GM23338 (cell line): ENCODE measurements around the gene KCNIP1. TPM values are rescaled to one million over a fixed set of nuclear protein-coding genes. Genes with fewer than 3 reads are reported as not detected.

Experiments
- ATAC-seq: fragments of 200-7000 bp; cut with Tn5 transposase; 3 replicates; pipeline ENCODE4 v1.9.1; 2020
- DNase-seq: peaks from one replicate; pipeline ENCODE4 v3.0.0-alpha.2; 2015; ENCODE audit warnings: low spot score
- H2AFZ ChIP-seq: fragments of 200-600 bp; sonication (generic); 2 replicates; pipeline ENCODE4 v1.8.0; 2016; ENCODE audit warnings: antibody characterized with exemption, mild to moderate bottlenecking, moderate library complexity
- H3F3A ChIP-seq: fragments of 200-600 bp; sonication (generic); replicated peaks from 2 replicates; pipeline ENCODE4 v1.8.0; 2017; ENCODE audit warnings: antibody characterized with exemption, mixed run types, low read depth
- H3K27ac ChIP-seq: fragments of 200-600 bp; sonication (generic); 2 replicates; pipeline ENCODE4 v1.6.1; 2016; ENCODE audit warnings: low read depth
- H3K27me3 ChIP-seq: fragments of 200-600 bp; sonication (generic); 2 replicates; pipeline ENCODE4 v1.8.0; 2016; ENCODE audit warnings: mild to moderate bottlenecking, mixed run types, moderate library complexity; ENCODE audit not compliant: insufficient read depth
- H3K36me3 ChIP-seq: fragments of 200-600 bp; sonication (generic); 2 replicates; pipeline ENCODE4 v1.8.0; 2016; ENCODE audit warnings: mild to moderate bottlenecking; ENCODE audit not compliant: insufficient read depth
- H3K4me1 ChIP-seq: fragments of 200-600 bp; sonication (generic); 2 replicates; pipeline ENCODE4 v1.8.0; 2016; ENCODE audit warnings: mild to moderate bottlenecking, moderate library complexity; ENCODE audit not compliant: insufficient read depth
- H3K4me2 ChIP-seq: fragments of 200-600 bp; sonication (generic); 2 replicates; pipeline ENCODE4 v1.7.1; 2017; ENCODE audit warnings: mixed run types
- H3K4me3 ChIP-seq: fragments of 200-600 bp; sonication (generic); 2 replicates; pipeline ENCODE4 v1.6.1; 2016; ENCODE audit warnings: mixed run types
- H3K79me2 ChIP-seq: fragments of 200-600 bp; sonication (generic); replicated peaks from 2 replicates; pipeline ENCODE4 v1.8.0; 2017; ENCODE audit warnings: mild to moderate bottlenecking; ENCODE audit not compliant: insufficient read depth
- H3K9me2 ChIP-seq: fragments of 200-600 bp; sonication (generic); 2 replicates; pipeline ENCODE4 v1.8.0; 2017; ENCODE audit not compliant: insufficient read depth
- H4K20me1 ChIP-seq: fragments of 200-600 bp; sonication (generic); replicated peaks from 2 replicates; pipeline ENCODE4 v1.8.0; 2017; ENCODE audit warnings: mild to moderate bottlenecking; ENCODE audit not compliant: insufficient read depth
- H3K27ac Mint-ChIP-seq: 2 replicates; pipeline ENCODE4 v1.8.0; 2020; ENCODE audit warnings: inconsistent platforms, mild to moderate bottlenecking, moderate library complexity, mixed read lengths
- H3K27me3 Mint-ChIP-seq: 3 replicates; pipeline ENCODE4 v1.8.0; 2022; ENCODE audit warnings: low read depth, mild to moderate bottlenecking, moderate library complexity, mixed read lengths, inconsistent platforms; ENCODE audit not compliant: insufficient read depth, poor library complexity
- H3K36me3 Mint-ChIP-seq: 3 replicates; pipeline ENCODE4 v1.8.0; 2021; ENCODE audit warnings: low read depth, mild to moderate bottlenecking, inconsistent platforms, moderate library complexity, mixed read lengths
- H3K4me1 Mint-ChIP-seq: 3 replicates; pipeline ENCODE4 v1.8.0; 2020; ENCODE audit warnings: mild to moderate bottlenecking, inconsistent platforms, mixed read lengths
- H3K4me3 Mint-ChIP-seq: 3 replicates; pipeline ENCODE4 v1.8.0; 2021; ENCODE audit warnings: moderate library complexity, mild to moderate bottlenecking, inconsistent platforms, mixed read lengths
- H3K9me3 Mint-ChIP-seq: 3 replicates; pipeline ENCODE4 v1.8.0; 2020; ENCODE audit warnings: moderate library complexity, mild to moderate bottlenecking, inconsistent platforms, mixed read lengths
- CREB1 ChIP-seq: fragments of 250-450 bp; sonication (Bioruptor Pico); IDR thresholded peaks from 2 replicates; pipeline ENCODE4 v1.5.0; 2020; ENCODE audit warnings: low read depth, mild to moderate bottlenecking, moderate library complexity
- CTCF ChIP-seq, 2 experiments: fragments of 200-600 bp in 1 of 2; sonication (generic) in 1 of 2; conservative IDR thresholded peaks; 2 replicates each; pipeline versions ENCODE4 v1.5.1 to v1.6.1; 2016 to 2017; ENCODE audit warnings: antibody characterized with exemption in 2 of 2, low read depth in 2 of 2, mild to moderate bottlenecking in 2 of 2, moderate library complexity in 1 of 2
- ETS1 ChIP-seq: IDR thresholded peaks from 2 replicates; pipeline ENCODE4 v1.6.1; 2016; ENCODE audit warnings: antibody characterized with exemption
- JUNB ChIP-seq: IDR thresholded peaks from one replicate; pipeline ENCODE4 v1.6.1; 2016; ENCODE audit warnings: antibody characterized with exemption; ENCODE audit not compliant: unreplicated experiment
- NANOG ChIP-seq: IDR thresholded peaks from 2 replicates; pipeline ENCODE4 v1.6.1; 2016; ENCODE audit warnings: antibody characterized with exemption, borderline replicate concordance
- STAT1 ChIP-seq: IDR thresholded peaks from one replicate; pipeline ENCODE4 v1.6.1; 2016; ENCODE audit warnings: antibody characterized with exemption; ENCODE audit not compliant: unreplicated experiment
- ZNF114 ChIP-seq: fragments of 250-450 bp; sonication (Bioruptor Pico); IDR thresholded peaks from 2 replicates; pipeline ENCODE4 v1.5.0; 2020; ENCODE audit warnings: mild to moderate bottlenecking, moderate library complexity
- ZNF331 ChIP-seq: fragments of 250-450 bp; sonication (Bioruptor Pico); IDR thresholded peaks from 2 replicates; pipeline ENCODE4 v1.5.0; 2020; ENCODE audit warnings: low read depth, mild to moderate bottlenecking, moderate library complexity
- polyA plus RNA-seq: library from polyadenylated mRNA; unstranded; fragments of >200 nt; fragmentation: Nextera tagmentation; extraction: Ambion mirVana; gene quantifications from 2 replicates; pipeline ENCODE4 v1.2.1, GENCODE V29; 2016
- total RNA-seq: library from RNA; depleted of rRNA; stranded (reverse); fragments of >200 nt; shearing (Covaris generic); gene quantifications from 2 replicates; pipeline ENCODE4 v1.2.3, GENCODE V29; 2014

Gene KCNIP1
- total and polyA plus RNA-seq, 2 experiments from 2014 or later, result 0.31 to 0.87 TPM

- Mint-ChIP-seq H3K27ac (no peak overlapping the region), H3K4me1 (peaks cover 25% of the 10 kb centered on the region), H3K4me3 (no peak overlapping the region), H3K9me3 (no peaks in the 10 kb centered on the region), H3K27me3 (no peaks in the 10 kb centered on the region), H3K36me3 (no peaks in the 10 kb centered on the region)
- Histone ChIP-seq H4K20me1 (no peaks in the 10 kb centered on the region; the same call in 1 of the 2 replicates), H3K27ac (no peak overlapping the region), H3F3A (no peaks in the 10 kb centered on the region), H3K79me2 (no peaks in the 10 kb centered on the region), H3K27me3 (no peaks in the 10 kb centered on the region), H3K4me3 (no peak overlapping the region), H3K36me3 (no peaks in the 10 kb centered on the region), H3K4me1 (peaks cover 3% of the 10 kb centered on the region), H3K9me2 (no peaks in the 10 kb centered on the region), H3K4me2 (no peak overlapping the region), H2AFZ (no peak overlapping the region)
- peak; percentile 21 for DNase-seq
- ATAC-seq, result 0 out of 3 replicates have a peak, but pooled peaks have one; percentile 33
- TF ChIP-seq STAT1, result no peak
- TF ChIP-seq CTCF (conservative IDR thresholded peaks at IDR 0.05; ENCODE audit: low read depth in 2 of 2), result no peak
These were observed 30.4 kb downstream of the KCNIP1 start for GRCh38 chr5:170534177-170534576.

GRCh38 chr5:170534941-170535340, 31.1 kb downstream of the KCNIP1 start:
- Histone ChIP-seq H3K4me1 (peaks cover 3% of the 10 kb centered on the region), H3F3A (no peaks in the 10 kb centered on the region), H3K4me2 (no peak overlapping the region), H2AFZ (no peak overlapping the region), H4K20me1 (no peaks in the 10 kb centered on the region), H3K27ac (no peak overlapping the region), H3K36me3 (no peaks in the 10 kb centered on the region), H3K27me3 (no peaks in the 10 kb centered on the region), H3K4me3 (no peak overlapping the region), H3K9me2 (no peaks in the 10 kb centered on the region), H3K79me2 (no peaks in the 10 kb centered on the region)
- Mint-ChIP-seq H3K27ac (no peak overlapping the region), H3K4me1 (peaks cover 25% of the 10 kb centered on the region), H3K9me3 (no peaks in the 10 kb centered on the region), H3K27me3 (no peaks in the 10 kb centered on the region), H3K36me3 (no peaks in the 10 kb centered on the region), H3K4me3 (no peak overlapping the region)
- TF ChIP-seq NANOG (no peak), ZNF114 (CRISPR knock-in tag) (no peak), CREB1 (CRISPR knock-in tag) (no peak), ZNF331 (CRISPR knock-in tag) (no peak), ETS1 (no peak), CTCF (conservative IDR thresholded peaks at IDR 0.05; ENCODE audit: low read depth in 2 of 2) (no peak), JUNB (no peak)
- peak; percentile 48 for ATAC-seq
- DNase-seq, result no peak
